GM18499 (cell line): Measurements from ENCODE around the gene SCLY.
"Not testable (repeated sequence)": the region's sequence is repeated elsewhere in the genome, so short reads cannot be mapped to it uniquely, and the experiment has no call there.

Source experiments
- ATAC-seq: cut with Tn5 transposase; IDR thresholded peaks from one replicate; pipeline ENCODE4 v1.9.1; 2021; ENCODE audit warnings: moderate number of reproducible peaks; ENCODE audit not compliant: insufficient read depth, unreplicated experiment

SCLY gene

DNA sequence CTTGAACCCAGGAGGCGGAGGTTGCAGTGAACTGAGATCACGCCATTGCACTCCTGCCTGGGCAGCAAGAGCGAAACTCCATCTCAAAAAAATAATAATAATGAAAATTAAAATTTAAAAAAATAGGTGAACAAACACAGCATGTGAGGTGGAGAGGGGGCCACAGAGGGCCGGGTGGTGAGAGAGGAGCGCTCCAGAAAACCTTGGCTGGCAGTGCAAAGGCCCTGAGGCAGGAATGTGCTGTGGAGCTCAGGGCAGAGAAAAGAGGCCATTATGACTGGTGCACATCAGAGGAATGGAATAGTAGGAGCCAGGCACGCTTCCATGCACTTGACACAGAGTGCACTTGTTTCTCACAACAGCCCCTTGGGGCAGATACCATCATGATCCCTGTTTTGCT lies 21.6 kb upstream of the SCLY start:
- no peak for ATAC-seq

DNA sequence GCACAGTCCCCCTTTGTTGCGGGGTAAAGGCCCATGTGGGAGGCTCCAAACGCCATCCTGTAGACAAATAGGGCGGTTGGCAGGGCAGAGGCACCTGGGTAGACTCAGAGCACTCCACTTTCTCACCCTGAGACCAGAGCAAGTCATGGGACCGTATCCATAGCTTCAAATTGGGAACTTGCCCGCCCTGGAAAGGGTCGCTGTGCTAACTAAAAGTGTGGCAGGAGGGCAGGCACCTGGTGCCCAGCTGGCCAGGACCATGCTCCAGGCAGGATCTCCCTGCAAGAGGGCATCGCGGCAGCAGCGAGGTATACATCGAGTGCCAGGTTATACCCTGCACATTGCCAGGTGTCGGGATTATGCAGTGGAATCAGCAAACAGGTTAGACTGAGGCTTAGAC lies 20.8 kb upstream of the SCLY start:
- no peak for ATAC-seq

DNA sequence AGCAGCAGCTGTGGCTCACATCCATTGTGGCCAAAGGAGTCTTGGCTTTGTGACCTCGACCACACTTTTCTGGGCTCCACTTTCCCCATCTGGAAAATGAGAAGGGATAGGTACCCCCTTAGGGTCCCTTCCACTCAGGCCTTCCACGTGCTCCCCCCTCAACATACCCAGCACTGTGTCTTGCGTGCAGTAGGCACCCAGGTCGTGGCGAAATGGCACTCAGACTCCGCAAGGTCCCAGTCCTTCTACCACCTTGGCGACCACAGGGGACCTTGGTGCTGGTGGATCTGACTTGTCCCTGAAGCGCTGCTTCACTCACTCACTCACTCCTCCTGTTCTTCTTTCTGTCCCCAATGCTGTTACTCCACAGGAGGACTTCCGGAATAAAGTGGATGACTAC lies 19.9 kb upstream of the SCLY start:
- ATAC-seq, result no peak

DNA sequence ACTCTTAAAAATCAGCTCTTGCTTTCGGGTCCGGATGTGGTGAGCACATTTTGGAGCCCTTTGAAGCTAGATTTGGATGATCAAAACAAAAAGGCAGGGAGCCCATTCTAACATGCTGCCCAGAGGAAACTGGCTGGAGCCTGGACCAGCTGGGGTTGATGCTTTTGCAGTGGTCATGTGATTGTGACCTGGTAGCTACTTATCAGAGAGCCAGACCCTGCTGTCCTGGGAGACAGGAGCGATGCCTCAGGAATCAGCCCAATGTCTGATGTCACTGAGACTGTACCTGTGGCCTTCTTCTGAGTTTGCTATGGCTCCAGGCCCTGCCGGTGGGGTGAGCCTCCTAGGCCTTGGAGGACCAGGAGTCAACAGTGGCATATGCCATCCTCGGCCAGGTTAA lies 18.7 kb upstream of the SCLY start:
- no peak for ATAC-seq

DNA sequence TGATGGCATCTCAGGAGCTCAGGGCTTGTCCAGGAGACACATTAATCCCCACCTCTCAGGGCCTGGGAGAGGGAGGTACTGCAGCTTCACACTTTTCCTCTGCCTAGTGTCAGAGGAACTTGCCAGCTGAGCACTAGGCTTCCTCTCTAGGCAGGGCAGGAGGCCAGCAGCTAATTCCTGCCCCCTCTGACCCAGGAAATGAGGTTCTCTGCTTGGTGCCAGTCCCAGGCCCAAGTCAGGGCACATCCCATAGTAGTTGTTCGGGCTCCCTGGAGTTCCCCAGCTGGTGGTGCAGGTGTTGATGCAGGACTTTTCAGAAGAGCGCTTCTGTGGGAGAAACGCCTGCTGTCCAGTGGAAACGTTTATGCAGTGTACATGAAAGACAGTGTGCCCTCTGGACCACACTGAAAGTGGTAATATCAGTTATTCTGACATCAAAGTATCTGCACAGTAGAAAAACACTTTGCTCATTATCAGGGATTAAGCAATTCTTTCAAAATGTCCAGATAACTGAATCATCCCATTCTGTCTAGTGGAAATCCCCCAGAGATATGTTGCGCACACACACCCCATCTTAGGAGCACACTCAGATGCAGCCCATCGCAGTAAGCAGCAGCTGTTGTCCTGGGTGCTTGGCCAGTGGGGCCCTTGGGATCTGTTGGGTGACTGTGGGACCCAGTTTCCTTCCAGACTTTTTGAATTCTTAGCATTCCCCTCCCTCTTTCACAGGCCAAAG lies 17.8 kb upstream of the SCLY start:
- no peak for ATAC-seq

DNA sequence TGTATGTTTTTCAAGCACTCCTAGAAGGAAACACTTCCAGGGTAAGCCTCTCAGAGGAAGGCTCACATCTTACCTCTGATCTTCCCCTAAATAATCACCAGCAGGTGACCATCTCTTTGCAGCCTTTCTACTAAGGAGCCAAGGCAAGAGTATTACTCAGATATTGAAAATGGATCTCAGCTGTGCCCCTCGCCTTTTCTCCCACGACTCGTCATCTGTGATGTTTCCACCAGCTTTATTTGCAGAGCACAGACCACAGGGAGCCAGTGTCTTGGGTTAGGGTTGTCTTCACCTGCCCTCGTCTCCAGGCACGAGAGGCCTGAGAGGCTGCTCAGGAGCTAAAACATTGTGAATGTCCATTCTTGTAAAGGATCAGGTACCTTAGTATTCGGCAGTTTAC lies 16.9 kb upstream of the SCLY start:
- no peak for ATAC-seq

DNA sequence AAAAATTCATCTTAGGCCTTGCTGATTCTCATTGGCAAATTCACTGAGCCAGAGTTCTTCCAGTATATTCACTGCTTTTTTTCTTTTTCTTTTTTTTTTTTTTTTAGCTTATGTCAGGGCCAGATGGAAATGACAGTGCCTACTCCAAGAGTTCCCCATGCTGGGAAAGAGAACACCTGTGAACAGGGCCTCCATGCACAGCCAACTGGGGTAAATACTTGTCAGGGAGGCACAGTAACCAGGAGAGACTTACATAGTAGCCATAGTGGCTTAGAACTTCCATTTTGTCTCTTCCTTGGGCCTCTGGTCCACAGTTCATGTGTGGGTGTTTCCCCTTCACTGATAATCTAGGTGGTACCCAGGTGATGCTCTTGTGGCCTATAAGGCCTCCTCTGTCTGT lies 15.2 kb upstream of the SCLY start:
- no peak for ATAC-seq

DNA sequence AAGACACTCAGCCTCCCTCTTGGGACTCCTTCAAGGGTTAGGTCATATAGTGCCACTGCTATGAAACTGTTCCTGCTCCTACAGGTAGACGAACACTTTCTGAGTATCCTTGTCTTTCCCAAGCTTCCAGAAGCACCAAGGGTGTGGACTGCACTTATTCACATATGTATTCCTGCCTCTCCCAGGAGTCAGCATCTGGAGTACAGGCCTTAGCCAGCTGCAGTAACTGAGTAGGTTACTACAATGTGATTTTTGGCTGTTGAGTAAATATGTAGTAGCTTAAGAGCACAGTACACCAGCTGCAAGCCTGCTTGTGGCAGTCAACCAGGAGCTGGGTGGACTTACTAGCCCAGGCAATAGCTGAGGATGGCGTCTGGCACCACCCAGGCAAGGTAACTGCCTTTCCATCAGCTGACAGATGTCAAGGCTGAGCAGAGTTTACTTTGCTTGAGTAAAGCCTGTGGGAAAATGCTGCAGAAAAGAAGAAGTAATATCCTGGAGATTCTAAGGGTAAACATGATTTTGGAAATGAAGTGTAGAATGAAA lies 14.0 kb upstream of the SCLY start:
- no peak for ATAC-seq

DNA sequence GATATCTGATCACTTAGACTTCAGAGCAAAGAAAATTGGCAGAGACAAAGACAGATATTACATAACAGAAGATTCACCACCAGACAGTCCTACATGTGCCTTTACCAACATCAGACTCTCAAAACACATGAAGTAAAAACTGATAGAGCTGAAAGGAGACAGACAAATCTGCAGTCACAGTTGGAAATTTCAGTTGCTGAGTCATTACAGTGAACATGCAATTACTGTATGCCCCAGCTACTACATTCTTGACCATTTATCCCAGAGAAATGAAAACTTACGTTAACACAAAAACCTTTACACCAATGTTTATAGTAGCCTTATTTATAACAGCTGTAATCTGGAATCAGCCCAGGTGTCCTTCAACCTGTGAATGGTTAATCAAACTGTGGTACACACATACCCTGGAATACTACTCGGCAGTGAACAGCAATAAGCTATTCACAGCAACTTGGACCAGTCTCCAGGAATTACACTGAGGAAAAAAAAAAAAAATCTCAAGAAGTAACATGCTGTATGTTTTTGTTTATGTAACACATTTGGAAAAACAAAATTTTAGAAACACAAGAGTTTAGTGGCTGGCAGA lies 7.5 kb upstream of the SCLY start:
- no peak for ATAC-seq

DNA sequence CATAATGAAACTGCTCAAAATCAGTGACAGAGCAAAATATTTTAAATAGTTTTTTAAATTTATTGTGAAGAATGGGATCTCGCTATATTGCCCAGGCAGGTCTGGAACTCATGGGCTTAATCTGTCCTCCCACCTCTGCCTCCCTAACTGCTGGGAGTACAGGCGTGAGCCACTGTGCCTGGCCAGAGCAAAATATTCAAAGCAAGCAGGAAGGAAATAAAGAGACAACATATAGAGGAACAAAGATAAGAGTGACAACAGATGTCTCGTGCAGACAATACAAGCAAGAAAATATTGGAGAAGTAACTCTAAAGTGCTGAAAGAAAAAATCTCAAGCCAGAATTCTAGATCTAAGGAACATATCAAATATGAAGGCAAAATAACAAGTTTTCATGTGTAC lies 5.0 kb upstream of the SCLY start:
- ATAC-seq, result no peak

DNA sequence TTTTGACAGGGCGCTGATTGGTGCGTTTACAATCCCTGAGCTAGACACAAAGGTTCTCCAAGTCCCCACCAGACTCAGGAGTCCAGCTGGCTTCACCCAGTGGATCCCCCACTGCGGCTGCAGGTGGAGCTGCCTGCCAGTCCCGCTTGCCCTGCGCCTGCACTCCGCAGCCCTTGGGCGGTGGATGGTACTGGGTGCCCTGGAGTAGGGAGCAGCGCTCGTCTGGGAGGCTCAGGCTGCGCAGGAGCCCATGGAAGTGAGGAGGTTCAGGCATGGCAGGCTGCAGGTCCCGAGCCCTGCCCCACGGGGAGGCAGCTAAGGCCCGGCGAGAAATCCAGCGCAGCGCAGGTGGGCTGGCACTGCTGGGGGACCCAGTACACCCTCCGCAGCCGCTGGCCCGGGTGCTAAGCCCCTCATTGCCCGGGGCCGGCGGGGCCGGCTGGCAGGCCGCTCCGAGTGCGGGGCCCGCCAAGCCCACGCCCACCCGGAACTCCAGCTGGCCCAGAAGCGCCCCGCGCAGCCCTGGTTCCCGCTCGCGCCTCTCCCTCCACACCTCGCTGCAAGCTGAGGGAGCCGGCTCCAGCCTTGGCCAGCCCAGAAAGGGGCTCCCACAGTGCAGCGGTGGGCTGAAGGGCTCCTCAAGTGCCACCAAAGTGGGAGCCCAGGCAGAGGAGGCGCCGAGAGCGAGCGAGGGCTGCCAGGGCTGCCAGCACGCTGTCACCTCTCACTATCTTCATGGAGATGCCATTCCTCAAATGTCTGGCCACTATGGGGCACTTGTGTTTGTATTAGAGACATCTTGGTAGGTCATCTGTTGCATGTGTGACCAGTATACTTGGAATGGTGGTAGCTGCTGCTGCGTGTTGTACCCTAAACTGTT lies 2.9 kb upstream of the SCLY start:
- ATAC-seq, result not testable (repeated sequence)

DNA sequence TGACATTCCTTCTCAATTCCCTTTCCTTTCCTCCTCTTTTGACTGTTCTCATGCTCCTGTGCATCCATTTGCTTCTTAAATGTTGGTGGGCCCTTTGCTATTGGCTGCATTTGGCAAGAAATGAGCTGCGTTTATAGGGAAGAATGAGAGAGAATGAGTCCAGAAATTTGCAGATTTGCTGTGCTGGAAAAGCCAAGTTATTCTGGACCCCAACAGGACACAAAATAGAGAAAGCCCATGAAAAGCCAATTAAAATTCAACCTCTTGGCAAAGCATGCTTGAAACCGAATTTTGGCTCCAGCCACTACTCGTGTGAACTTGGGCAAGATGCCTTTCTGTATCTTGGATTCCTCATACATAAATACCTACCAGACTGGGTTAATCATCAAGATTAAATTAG lies 1.3 kb upstream of the SCLY start:
- ATAC-seq, result no peak

DNA sequence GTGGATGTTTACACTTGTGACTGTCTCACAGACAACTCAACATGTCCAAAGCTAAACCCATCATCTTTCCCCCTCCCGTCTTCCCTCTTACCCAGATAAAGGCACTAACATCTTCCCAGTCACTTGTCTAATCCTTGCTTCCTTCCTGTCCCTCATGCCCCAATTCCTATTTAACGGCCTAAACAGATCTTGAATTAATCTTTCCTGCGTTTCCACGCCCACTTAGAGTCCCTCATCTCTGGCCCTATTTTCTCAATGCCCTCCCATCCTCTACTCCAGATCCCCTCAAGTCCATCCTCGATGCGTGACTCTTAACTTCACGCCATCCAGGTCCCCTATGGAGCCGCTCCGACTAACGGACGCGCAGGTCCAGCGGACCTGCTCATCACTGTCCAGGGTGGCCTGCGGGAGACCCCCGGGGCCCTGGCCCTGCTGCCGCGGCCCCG lies 682 bp upstream of the SCLY start:
- ATAC-seq, result no peak

DNA sequence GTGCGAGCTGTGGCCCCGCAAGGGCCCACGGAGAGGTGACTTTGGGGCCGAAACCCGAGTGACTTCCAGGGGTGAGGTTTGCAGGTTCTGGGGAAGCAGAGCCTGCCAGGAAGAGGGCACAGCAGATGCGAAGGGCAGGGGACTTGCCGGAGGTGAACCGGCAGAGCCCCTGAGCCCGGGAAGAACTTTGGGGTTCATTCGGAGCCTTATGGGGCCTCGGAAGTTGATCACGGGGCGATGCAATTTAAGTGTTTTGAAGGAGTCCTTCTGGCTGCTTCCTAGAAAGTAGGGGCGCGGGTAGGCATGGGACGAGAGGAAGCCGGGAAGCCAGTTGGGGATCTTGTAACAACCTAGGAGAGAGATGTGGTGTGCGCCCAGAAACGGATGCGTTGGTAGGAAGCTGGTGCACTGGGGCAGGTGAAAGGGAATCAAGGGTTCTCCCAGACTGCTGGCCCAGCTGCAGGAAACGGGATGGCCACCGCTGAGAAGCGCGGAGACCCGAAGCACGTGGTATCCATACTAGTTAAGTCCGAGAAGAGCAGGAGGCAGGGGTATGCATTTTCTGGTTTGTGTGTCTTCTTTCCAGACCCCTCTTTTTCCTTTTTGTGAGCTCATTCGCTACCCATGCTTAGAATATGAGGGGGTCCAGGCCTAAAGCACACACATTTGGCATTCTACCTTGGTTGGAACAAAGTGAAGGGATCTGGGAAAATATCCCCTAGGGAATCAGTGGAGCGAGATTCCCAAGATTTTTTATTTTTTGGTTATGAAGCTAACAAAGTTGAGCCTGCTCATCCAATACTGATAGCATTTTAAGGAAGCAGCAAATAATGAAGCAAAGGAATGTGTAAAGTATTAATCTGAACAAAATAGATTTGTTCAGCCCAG lies 758 bp downstream of the SCLY start:
- peak; percentile 6 for ATAC-seq

DNA sequence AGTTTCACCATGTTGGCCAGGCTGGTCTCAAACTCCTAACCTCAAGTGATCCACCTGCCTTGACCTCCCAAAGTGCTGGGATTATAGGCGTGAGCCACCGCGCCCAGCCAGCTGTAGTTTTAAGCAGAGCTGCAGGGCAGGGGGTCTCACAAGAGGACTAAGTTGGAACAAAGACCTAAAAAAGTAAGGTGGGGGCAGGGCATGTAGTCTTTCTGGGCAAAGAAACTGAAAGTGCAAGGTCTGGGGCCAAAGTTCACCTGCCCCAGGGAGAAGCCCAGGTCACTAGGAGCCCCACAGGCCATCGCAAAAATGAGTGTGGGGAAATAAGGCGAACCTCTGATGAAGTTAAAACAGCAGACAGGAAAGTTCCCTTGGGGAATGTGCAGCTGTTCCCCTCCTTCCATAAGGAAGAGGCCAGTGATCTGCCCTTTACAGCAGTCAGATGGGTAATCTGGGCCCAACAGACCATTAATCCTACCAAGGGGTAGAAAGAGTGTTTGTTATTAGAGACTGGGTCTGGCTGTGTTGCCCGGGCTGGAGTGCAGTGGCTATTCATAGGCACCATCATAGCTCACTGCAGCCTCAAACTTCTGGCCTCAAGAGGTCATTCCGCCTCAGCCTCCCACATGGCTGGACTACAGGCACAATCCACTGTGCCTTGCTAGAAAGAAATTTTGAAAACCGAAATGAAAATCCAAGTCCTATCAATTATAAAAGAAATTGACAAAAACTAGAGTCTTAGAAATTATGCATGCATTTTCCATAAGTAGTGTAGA lies 2.8 kb downstream of the SCLY start:
- ATAC-seq, result no peak

DNA sequence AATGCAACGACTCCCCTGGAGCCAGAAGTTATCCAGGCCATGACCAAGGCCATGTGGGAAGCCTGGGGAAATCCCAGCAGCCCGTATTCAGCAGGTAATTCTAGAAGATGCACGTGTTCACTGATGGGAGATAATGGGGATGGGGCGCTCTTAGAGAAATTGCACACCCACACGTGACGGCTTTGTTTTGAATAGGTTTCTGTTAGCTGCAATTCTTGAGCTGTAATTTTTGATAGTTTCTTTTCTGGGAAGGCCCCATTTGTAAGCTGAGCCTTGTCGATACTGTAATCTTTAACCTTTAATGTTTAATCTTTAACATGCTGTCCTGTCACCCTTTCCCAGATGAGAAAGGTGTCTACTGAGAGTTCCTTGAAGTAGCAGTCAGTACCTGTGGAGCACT lies 3.6 kb downstream of the SCLY start:
- ATAC-seq, result no peak

DNA sequence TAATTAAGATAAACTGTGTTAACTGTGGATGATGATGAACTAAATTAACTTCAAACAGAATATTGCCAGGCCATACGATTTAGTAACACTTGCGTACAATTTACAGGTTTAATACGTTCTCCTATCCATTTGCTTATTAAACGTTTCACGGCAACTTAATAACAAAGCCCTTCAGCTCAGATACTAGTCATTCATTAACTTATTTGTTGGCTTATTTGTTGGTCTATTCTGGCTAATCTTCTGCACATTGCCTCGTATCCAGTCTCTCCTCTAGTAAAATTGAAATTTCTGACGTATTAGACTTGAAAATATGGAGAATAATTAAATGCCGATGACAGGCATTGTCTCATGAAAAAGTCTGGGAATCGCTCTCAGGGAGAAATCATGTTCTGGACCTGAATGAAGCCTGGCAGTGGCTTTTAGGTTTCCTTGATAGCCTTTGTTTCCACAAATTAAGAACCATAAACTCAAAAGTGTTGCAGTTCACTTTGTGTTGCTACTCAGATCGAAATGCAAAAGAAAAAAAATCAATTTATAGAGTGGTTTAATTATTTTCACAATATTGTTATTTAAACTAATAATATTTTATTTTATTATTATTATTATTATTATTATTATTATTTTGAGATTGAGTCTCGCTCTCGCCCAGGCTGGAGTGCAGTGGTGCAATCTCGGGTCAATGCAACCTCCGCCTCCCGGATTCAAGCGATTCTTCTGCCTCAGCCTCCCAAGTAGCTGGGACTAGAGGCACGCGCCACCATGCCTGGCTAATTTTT lies 4.5 kb downstream of the SCLY start:
- no peak for ATAC-seq

DNA sequence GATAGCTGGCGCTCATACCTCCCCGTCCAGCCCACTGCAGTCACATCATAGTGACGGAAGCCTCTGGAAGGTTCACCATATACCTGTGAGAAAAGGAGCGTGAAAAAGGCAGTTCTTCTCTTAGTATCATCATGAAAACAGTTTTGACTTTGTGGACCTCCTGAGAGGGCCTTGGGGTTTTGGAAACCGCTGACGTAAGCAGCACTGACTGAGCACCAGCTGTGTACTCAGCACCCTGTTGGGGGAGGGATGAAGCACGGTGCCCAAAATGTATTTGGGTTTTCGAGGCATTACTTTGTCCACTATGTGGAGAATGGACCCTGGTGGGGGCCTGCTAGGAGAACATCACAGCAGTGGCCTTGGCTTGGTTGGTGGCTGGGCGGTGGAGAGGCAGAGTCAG lies 5.4 kb downstream of the SCLY start:
- no peak for ATAC-seq

DNA sequence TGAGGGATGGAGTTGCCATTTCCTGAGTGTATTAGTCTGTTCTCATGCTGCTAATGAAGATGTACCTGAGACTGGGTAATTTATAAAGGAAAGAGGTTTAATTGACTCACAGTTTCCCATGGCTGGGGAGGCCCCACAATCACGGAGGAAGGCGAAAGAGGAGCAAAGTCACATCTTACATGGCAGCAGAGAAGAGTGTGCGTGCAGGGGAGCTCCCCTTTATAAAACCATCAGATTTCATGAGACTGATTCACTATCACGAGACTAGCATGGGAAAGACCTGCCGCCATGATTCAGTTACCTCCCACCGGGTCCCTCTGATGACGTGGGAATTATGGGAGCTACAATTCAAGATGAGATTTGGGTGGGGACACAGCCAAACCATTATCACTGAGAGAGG lies 5.9 kb downstream of the SCLY start:
- not testable (repeated sequence) for ATAC-seq
